Karpas-422 (cell line): ENCODE results near the gene HNRNPR. TPM values are rescaled to one million over a fixed set of nuclear protein-coding genes. Genes with fewer than 3 reads are reported as not detected.

Source experiments
- DNase-seq: peaks from one replicate; pipeline ENCODE4 v3.0.0-alpha.2; 2015
- H2AFZ ChIP-seq: fragments of 200-600 bp; sonication (generic); 2 replicates; pipeline ENCODE4 v1.6.1; 2014; ENCODE audit warnings: antibody characterized with exemption, low read length, mixed read lengths
- H3K27ac ChIP-seq: fragments of 200-600 bp; sonication (generic); 2 replicates; pipeline ENCODE4 v1.5.1; 2014; ENCODE audit warnings: mild to moderate bottlenecking, low read length, moderate library complexity
- H3K27me3 ChIP-seq: fragments of 200-600 bp; sonication (generic); 2 replicates; pipeline ENCODE4 v1.6.1; 2014; ENCODE audit warnings: low read length, mixed read lengths
- H3K36me3 ChIP-seq: fragments of 200-600 bp; sonication (generic); 2 replicates; pipeline ENCODE4 v1.6.1; 2014; ENCODE audit warnings: low read length, mixed read lengths; ENCODE audit not compliant: insufficient read depth
- H3K4me1 ChIP-seq: fragments of 200-600 bp; sonication (generic); 2 replicates; pipeline ENCODE4 v1.6.1; 2014; ENCODE audit warnings: mild to moderate bottlenecking, low read length, mixed read lengths
- H3K4me2 ChIP-seq: fragments of 200-600 bp; sonication (generic); 2 replicates; pipeline ENCODE4 v1.6.1; 2014; ENCODE audit warnings: low read length, low read depth, mild to moderate bottlenecking; ENCODE audit not compliant: poor library complexity, severe bottlenecking
- H3K4me3 ChIP-seq: fragments of 200-600 bp; sonication (generic); 2 replicates; pipeline ENCODE4 v1.5.1; 2014; ENCODE audit warnings: mild to moderate bottlenecking, antibody characterized with exemption, low read length, mixed read lengths
- H3K79me2 ChIP-seq: fragments of 200-600 bp; sonication (generic); 2 replicates; pipeline ENCODE4 v1.6.1; 2014; ENCODE audit warnings: mild to moderate bottlenecking, low read length, mixed read lengths
- H3K9ac ChIP-seq: fragments of 200-600 bp; sonication (generic); 2 replicates; pipeline ENCODE4 v1.6.0; 2014; ENCODE audit warnings: low read length
- H3K9me2 ChIP-seq: fragments of 200-600 bp; sonication (generic), shearing (Covaris generic); replicated peaks from 2 replicates; pipeline ENCODE4 v1.6.0; 2014; ENCODE audit warnings: mild to moderate bottlenecking, low read length, moderate library complexity; ENCODE audit not compliant: insufficient read depth
- H3K9me3 ChIP-seq: fragments of 300-700, 200-600 bp; sonication (generic); 2 replicates; pipeline ENCODE4 v1.6.1; 2014; ENCODE audit warnings: low read length, mixed read lengths
- H4K20me1 ChIP-seq: fragments of 200-600 bp; sonication (generic); 2 replicates; pipeline ENCODE4 v1.6.1; 2014; ENCODE audit warnings: mild to moderate bottlenecking, antibody characterized with exemption, low read length, low read depth; ENCODE audit not compliant: insufficient read depth
- total RNA-seq: library from RNA; depleted of rRNA; stranded (reverse); fragments of >200 nt; shearing (Covaris generic); gene quantifications from 2 replicates; pipeline ENCODE4 v1.2.3, GENCODE V29; 2014; ENCODE audit warnings: low replicate concordance

HNRNPR gene
- total RNA-seq, 1 experiment from 2014 or later, result 120 TPM

- Histone ChIP-seq H3K27me3 (no peaks in the 10 kb centered on the region), H2AFZ (no peak overlapping the region), H3K4me3 (no peak overlapping the region), H3K27ac (no peak overlapping the region), H3K79me2 (peaks cover 24% of the 10 kb centered on the region), H4K20me1 (0 out of 2 replicates have a peak, but pooled peaks cover 5% of the 10 kb centered on the region), H3K9me3 (peaks cover 7% of the 10 kb centered on the region; the same call in 1 of the 2 replicates), H3K4me1 (peaks cover 21% of the 10 kb centered on the region), H3K36me3 (peaks cover 9% of the 10 kb centered on the region), H3K9me2 (no peaks in the 10 kb centered on the region), H3K9ac (no peak overlapping the region), H3K4me2 (no peak overlapping the region)
- no peak for DNase-seq
These were observed 26.9 kb upstream of the HNRNPR start for GRCh38 chr1:23370709-23371584.

- Histone ChIP-seq H3K36me3 (peaks cover 11% of the 10 kb centered on the region), H4K20me1 (0 out of 2 replicates have a peak, but pooled peaks cover 5% of the 10 kb centered on the region), H3K9me3 (peaks cover 7% of the 10 kb centered on the region; the same call in 1 of the 2 replicates), H3K4me1 (peaks cover 21% of the 10 kb centered on the region), H3K9me2 (no peaks in the 10 kb centered on the region), H2AFZ (no peak overlapping the region), H3K27me3 (no peaks in the 10 kb centered on the region), H3K4me3 (peak overlapping the region; percentile 83; the same call in 1 of the 2 replicates), H3K4me2 (peak overlapping the region; percentile 96), H3K79me2 (peaks cover 24% of the 10 kb centered on the region), H3K27ac (no peak overlapping the region), H3K9ac (peak overlapping the region; percentile 90; the same call in 1 of the 2 replicates)
- DNase-seq, result no peak
These were observed 26.2 kb upstream of the HNRNPR start for GRCh38 chr1:23370330-23370708.

- peak; percentile 68 for DNase-seq
- H3K27me3 ChIP-seq, result no peaks in the 10 kb centered on the region
- H3K4me3 ChIP-seq, result peak within 1 kb of the TSS; percentile 83
- peak within 1 kb of the TSS; percentile 96 for H3K4me2 ChIP-seq
- H3K9me2 ChIP-seq, result no peaks in the 10 kb centered on the region
- peak within 1 kb of the TSS; percentile 84 for H3K27ac ChIP-seq
- H4K20me1 ChIP-seq, result 0 out of 2 replicates have a peak, but pooled peaks cover 5% of the 10 kb centered on the region
- peaks cover 7% of the 10 kb centered on the region; the same call in 1 of the 2 replicates for H3K9me3 ChIP-seq
- peak within 1 kb of the TSS; percentile 99 for H2AFZ ChIP-seq
- H3K4me1 ChIP-seq, result peaks cover 21% of the 10 kb centered on the region
- peak within 1 kb of the TSS; percentile 90 for H3K9ac ChIP-seq
- peaks cover 24% of the 10 kb centered on the region for H3K79me2 ChIP-seq
- peaks cover 16% of the 10 kb centered on the region for H3K36me3 ChIP-seq
These were observed 25.4 kb upstream of the HNRNPR start, which contains the start of gene ZNF436 for GRCh38 chr1:23369335-23370013. Gene ZNF436, minus strand, starts transcription at chr1:23369836. Its CDS starts 1,831 bp downstream, at chr1:23368005.

- H4K20me1 ChIP-seq, result 0 out of 2 replicates have a peak, but pooled peaks cover 5% of the 10 kb centered on the region
- peak overlapping the region; percentile 83 for H3K4me3 ChIP-seq
- peaks cover 22% of the 10 kb centered on the region for H3K36me3 ChIP-seq
- peak overlapping the region; percentile 96 for H3K4me2 ChIP-seq
- peak overlapping the region; percentile 99 for H2AFZ ChIP-seq
- H3K79me2 ChIP-seq, result peaks cover 24% of the 10 kb centered on the region
- peak overlapping the region; percentile 90 for H3K9ac ChIP-seq
- peaks cover 21% of the 10 kb centered on the region for H3K4me1 ChIP-seq
- peak; percentile 96 for DNase-seq
- H3K9me3 ChIP-seq, result peaks cover 9% of the 10 kb centered on the region
- no peaks in the 10 kb centered on the region for H3K27me3 ChIP-seq
- H3K27ac ChIP-seq, result peak overlapping the region; percentile 84
- no peaks in the 10 kb centered on the region for H3K9me2 ChIP-seq
These were observed 24.7 kb upstream of the HNRNPR start for GRCh38 chr1:23368562-23369334.

- H3K9me2 ChIP-seq, result no peaks in the 10 kb centered on the region
- peak overlapping the region; percentile 90 for H3K9ac ChIP-seq
- peak overlapping the region; percentile 84 for H3K27ac ChIP-seq
- H3K9me3 ChIP-seq, result peaks cover 15% of the 10 kb centered on the region
- peak; percentile 99 for DNase-seq
- 0 out of 2 replicates have a peak, but pooled peaks cover 5% of the 10 kb centered on the region for H4K20me1 ChIP-seq
- no peaks in the 10 kb centered on the region for H3K27me3 ChIP-seq
- H3K4me1 ChIP-seq, result peaks cover 21% of the 10 kb centered on the region
- peak overlapping the region; percentile 83 for H3K4me3 ChIP-seq
- peaks cover 29% of the 10 kb centered on the region for H3K36me3 ChIP-seq
- H3K79me2 ChIP-seq, result peaks cover 24% of the 10 kb centered on the region
- peak overlapping the region; percentile 99 for H2AFZ ChIP-seq
- H3K4me2 ChIP-seq, result peak overlapping the region; percentile 96
These were observed 23.9 kb upstream of the HNRNPR start for GRCh38 chr1:23367791-23368561.

- Histone ChIP-seq H3K9me3 (peaks cover 20% of the 10 kb centered on the region), H3K9me2 (no peaks in the 10 kb centered on the region), H3K4me3 (peak overlapping the region; percentile 83), H3K36me3 (peaks cover 35% of the 10 kb centered on the region), H3K9ac (peak overlapping the region; percentile 80), H3K4me1 (peaks cover 21% of the 10 kb centered on the region), H3K27me3 (no peaks in the 10 kb centered on the region), H3K4me2 (peak overlapping the region; percentile 88), H3K79me2 (peaks cover 24% of the 10 kb centered on the region), H3K27ac (no peak overlapping the region), H4K20me1 (0 out of 2 replicates have a peak, but pooled peaks cover 5% of the 10 kb centered on the region), H2AFZ (peak overlapping the region; percentile 48; the same call in 1 of the 2 replicates)
- DNase-seq, result no peak
These were observed 23.3 kb upstream of the HNRNPR start for GRCh38 chr1:23367451-23367790.

- Histone ChIP-seq H3K27me3 (no peaks in the 10 kb centered on the region), H3K9me2 (no peaks in the 10 kb centered on the region), H3K36me3 (peaks cover 43% of the 10 kb centered on the region), H3K4me2 (peak overlapping the region; percentile 88), H3K79me2 (peaks cover 24% of the 10 kb centered on the region), H3K4me3 (0 out of 2 replicates have a peak overlapping the region, but pooled peaks have one; percentile 83), H3K9me3 (peaks cover 29% of the 10 kb centered on the region), H3K27ac (no peak overlapping the region), H2AFZ (no peak overlapping the region), H3K4me1 (peaks cover 21% of the 10 kb centered on the region), H3K9ac (no peak overlapping the region), H4K20me1 (0 out of 2 replicates have a peak, but pooled peaks cover 5% of the 10 kb centered on the region)
- DNase-seq, result no peak
These were observed 22.5 kb upstream of the HNRNPR start for GRCh38 chr1:23366598-23366997.
